HCT116 (cell line): Measurements from ENCODE around the gene FNBP1L.

Experiments used
- CTCF ChIP-seq, 3 experiments: fragments of 200-600 bp in 1 of 3; sonication (generic) in 1 of 3; IDR thresholded peaks in 2 of 3; conservative IDR thresholded peaks in 1 of 3; 2 replicates each; pipeline ENCODE4 v1.5.1; 2012 to 2017; ENCODE audit warnings: low read depth in 2 of 3, low read length in 2 of 3, antibody characterized with exemption in 1 of 3, borderline replicate concordance in 1 of 3, control low read depth in 1 of 3, mild to moderate bottlenecking in 1 of 3, mixed read lengths in 1 of 3, mixed run types in 1 of 3, moderate library complexity in 1 of 3; ENCODE audit not compliant: insufficient read depth in 1 of 3
- FOSL1 ChIP-seq: IDR thresholded peaks from 2 replicates; pipeline ENCODE4 v1.6.1; 2012; ENCODE audit warnings: low read depth
- POLR2A ChIP-seq: IDR thresholded peaks from 2 replicates; pipeline ENCODE4 v1.7.0; 2011; ENCODE audit warnings: borderline replicate concordance; ENCODE audit not compliant: insufficient read depth, insufficient read length; ENCODE audit errors: extremely low read depth
- POLR2AphosphoS5 ChIP-seq: IDR thresholded peaks from 2 replicates; pipeline ENCODE4 v1.6.1; 2011; ENCODE audit warnings: mild to moderate bottlenecking, low read depth, low read length, moderate library complexity
- RAD21 ChIP-seq: IDR thresholded peaks from 2 replicates; pipeline ENCODE4 v1.6.1; 2012; ENCODE audit warnings: low read depth, mild to moderate bottlenecking
- SIN3A ChIP-seq: IDR thresholded peaks from 2 replicates; pipeline ENCODE4 v1.6.1; 2012; ENCODE audit warnings: low read depth
- YY1 ChIP-seq: IDR thresholded peaks from 2 replicates; pipeline ENCODE4 v1.6.1; 2011; ENCODE audit warnings: low read length, low read depth, moderate library complexity, mild to moderate bottlenecking; ENCODE audit not compliant: insufficient replicate concordance; ENCODE audit errors: extremely low read depth
- ZFX ChIP-seq: fragments of 450-650 bp; IDR thresholded peaks from 2 replicates; pipeline ENCODE4 v1.6.1; 2017
- ZNF274 ChIP-seq: fragments of 200-500 bp; sonication (Bioruptor generic); IDR thresholded peaks from 2 replicates; pipeline ENCODE4 v1.6.1; 2014; ENCODE audit warnings: mild to moderate bottlenecking, low read depth, low read length, inconsistent platforms
- TF ChIP-seq, protein P1 (sequence below): IDR thresholded peaks from 2 replicates; pipeline ENCODE4 v1.6.1; 2012; ENCODE audit warnings: low read depth

DNA sequence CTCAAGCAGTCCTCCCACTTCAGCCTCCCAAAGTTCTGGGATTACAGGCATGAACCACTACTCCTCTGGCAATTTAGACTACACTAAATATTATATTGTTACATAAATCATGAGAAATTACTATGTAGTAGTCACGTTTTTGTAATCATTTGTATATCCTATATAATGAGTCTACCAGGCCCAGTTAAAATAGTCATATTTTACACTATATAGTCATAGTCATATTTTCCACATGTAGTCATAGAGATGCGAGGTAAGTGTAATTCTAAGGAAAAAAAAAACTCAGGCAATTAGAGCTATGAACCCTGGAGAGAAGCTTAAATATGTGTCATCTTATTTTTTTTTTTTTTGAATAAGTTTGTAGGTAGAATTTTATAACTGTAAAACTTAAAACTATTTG is 90.0 kb downstream of the FNBP1L start:
- TF ChIP-seq, protein P1, sequence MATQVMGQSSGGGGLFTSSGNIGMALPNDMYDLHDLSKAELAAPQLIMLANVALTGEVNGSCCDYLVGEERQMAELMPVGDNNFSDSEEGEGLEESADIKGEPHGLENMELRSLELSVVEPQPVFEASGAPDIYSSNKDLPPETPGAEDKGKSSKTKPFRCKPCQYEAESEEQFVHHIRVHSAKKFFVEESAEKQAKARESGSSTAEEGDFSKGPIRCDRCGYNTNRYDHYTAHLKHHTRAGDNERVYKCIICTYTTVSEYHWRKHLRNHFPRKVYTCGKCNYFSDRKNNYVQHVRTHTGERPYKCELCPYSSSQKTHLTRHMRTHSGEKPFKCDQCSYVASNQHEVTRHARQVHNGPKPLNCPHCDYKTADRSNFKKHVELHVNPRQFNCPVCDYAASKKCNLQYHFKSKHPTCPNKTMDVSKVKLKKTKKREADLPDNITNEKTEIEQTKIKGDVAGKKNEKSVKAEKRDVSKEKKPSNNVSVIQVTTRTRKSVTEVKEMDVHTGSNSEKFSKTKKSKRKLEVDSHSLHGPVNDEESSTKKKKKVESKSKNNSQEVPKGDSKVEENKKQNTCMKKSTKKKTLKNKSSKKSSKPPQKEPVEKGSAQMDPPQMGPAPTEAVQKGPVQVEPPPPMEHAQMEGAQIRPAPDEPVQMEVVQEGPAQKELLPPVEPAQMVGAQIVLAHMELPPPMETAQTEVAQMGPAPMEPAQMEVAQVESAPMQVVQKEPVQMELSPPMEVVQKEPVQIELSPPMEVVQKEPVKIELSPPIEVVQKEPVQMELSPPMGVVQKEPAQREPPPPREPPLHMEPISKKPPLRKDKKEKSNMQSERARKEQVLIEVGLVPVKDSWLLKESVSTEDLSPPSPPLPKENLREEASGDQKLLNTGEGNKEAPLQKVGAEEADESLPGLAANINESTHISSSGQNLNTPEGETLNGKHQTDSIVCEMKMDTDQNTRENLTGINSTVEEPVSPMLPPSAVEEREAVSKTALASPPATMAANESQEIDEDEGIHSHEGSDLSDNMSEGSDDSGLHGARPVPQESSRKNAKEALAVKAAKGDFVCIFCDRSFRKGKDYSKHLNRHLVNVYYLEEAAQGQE: no peak
- TF ChIP-seq CTCF (IDR thresholded peaks at IDR 0.05 in 2 of 3, conservative IDR thresholded peaks at IDR 0.05 in 1 of 3; ENCODE audit: borderline replicate concordance in 1 of 3, insufficient read depth in 1 of 3, low read depth in 2 of 3, low read length in 2 of 3): no peak
- TF ChIP-seq ZFX: no peak
- no peak for TF ChIP-seq POLR2A
- TF ChIP-seq ZNF274: no peak
- TF ChIP-seq POLR2AphosphoS5: no peak
- TF ChIP-seq FOSL1: no peak
- TF ChIP-seq YY1: no peak
- no peak for TF ChIP-seq RAD21
- TF ChIP-seq SIN3A: no peak
